HG03108 (cell line): ENCODE data around the gene LILRA6.

Source experiments
- ATAC-seq: cut with Tn5 transposase; IDR thresholded peaks from one replicate; pipeline ENCODE4 v1.9.1; 2021; ENCODE audit warnings: moderate library complexity; ENCODE audit not compliant: unreplicated experiment

Gene LILRA6

DNA sequence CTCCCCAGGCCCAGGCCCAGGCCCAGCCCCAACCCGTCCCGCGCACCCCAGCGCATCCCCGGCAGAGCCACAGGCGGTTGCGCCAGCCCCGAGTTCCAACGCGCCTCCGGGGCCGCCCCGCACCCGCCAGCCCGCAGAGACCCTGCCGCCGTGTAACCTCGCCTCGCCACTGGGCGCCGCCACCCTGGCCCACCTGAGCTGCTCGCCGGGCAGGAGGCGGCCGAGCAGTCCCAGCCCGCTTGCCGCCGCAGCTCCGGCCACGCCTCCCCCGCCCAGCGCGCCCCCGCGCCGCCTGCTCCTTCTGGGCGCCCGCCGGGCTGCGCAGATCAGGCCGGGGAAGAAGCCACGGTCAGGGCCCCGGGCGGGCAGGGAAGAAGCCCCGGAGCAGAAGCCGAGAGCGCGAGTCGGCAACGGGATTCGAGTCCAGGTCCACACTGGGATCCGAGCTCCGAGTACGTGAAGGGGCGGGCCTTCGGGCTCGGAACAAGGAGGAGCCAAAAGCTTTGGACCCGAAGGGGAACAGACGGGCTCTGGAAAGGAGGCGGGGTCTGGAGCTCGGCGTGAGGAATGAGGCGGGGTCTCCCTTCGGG lies 53.4 kb downstream of the LILRA6 start, which contains the start of gene MBOAT7:
MBOAT7 (minus strand) TSS at position 436 of the 590 bp plus-strand sequence. CDS start 1,072 bp downstream, outside the sequence.
- peak; percentile 36 for ATAC-seq

DNA sequence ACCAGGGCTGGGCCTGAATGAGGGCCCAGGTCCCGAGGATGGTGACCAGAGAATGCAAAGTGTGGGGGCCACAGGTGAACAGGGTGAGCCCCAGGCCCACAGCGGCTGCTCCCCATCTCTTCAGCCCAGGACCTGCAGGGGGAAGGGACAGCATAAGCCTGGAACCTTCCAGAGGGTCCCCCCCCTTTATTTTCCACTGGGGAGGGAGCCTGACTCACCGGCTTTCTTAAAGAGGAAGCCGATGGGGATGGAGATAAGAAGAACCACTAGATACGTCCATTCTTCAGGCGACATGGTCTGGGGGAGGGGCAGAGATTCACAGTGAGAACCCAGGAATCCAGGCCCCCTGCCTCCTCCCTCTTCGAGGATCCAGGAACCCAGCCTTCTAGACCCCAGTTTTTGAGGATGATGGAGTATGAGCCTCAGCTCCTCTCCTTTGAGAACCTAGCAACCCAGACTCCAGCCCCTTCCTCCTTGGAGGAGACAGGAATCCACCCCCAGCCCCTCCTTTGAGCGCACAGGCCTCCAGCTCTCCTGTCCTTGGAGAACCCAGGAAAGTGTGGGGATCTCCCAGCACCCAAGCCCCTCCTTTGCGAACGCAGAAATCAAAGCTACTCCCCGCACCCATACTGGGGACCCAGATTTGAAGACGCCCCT lies 54.2 kb downstream of the LILRA6 start:
- no peak for ATAC-seq

DNA sequence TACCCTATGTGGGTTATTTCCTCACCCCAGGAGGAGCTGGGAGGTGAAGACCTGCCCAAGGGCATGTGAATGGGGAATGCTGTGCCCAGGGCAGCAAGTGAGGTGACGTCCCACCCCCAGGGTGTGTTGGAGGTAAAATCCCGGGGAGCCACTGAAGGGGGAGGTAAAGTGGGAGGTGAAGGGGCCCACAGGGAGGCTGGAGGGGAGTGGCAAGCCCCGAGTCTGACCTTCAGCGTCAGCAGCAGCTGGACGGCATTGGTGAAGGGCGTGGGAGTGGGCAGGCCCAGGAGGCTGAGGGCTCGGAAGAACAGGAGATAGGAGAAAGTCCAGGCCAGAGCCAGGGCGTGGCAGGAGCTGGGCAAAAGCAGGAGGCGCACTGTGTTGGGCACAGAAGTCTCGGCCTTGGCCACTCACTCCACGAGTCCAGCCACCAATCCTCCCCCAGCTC lies 55.6 kb downstream of the LILRA6 start:
- no peak for ATAC-seq
